Brain microvascular endothelial cell (primary cell): ENCODE measurements around the gene C20orf202.

Source experiments
- DNase-seq: peaks from one replicate; pipeline ENCODE4 v3.0.0-alpha.2; 2020
- H3K27ac ChIP-seq: fragments of 250-450 bp; sonication (Bioruptor Pico); 2 replicates; pipeline ENCODE4 v1.5.1; 2020; ENCODE audit warnings: mild to moderate bottlenecking, moderate library complexity
- H3K27me3 ChIP-seq: fragments of 250-450 bp; sonication (Bioruptor Pico); replicated peaks from 2 replicates; pipeline ENCODE4 v1.5.1; 2020; ENCODE audit warnings: mild to moderate bottlenecking
- H3K36me3 ChIP-seq: fragments of 250-450 bp; sonication (Bioruptor Pico); replicated peaks from 2 replicates; pipeline ENCODE4 v1.5.1; 2020; ENCODE audit warnings: mild to moderate bottlenecking
- H3K4me3 ChIP-seq: 2 replicates; pipeline ENCODE4 v1.5.1; 2011; ENCODE audit warnings: low read depth, mild to moderate bottlenecking, control low read depth, low read length, moderate library complexity
- CTCF ChIP-seq: IDR thresholded peaks from 2 replicates; pipeline ENCODE4 v1.5.1; 2011; ENCODE audit warnings: low read depth, mild to moderate bottlenecking, moderate library complexity, low read length, control low read depth, inconsistent platforms; ENCODE audit errors: missing control alignments
- in situ Hi-C: cut with HindIII; loops from 2 replicates; pipeline ENCODE4 v1.10.0; 2017; ENCODE audit warnings: low sequenced_read_pairs, low pct_ligation_motif_present

Gene C20orf202

GRCh38 chr20:1202762-1203504, at the start of gene C20orf202:
Gene C20orf202 (plus strand): TSS chr20:1203454. CDS start chr20:1203586, 132 bp downstream.
- DNase-seq, result no peak
- Histone ChIP-seq H3K27me3 (peaks cover 11% of the 10 kb centered on the region), H3K36me3 (no peaks in the 10 kb centered on the region), H3K4me3 (no peak within 1 kb of the TSS), H3K27ac (no peak within 1 kb of the TSS)
- TF ChIP-seq CTCF, result no peak
- in situ Hi-C loops, result no loop called here

DNA sequence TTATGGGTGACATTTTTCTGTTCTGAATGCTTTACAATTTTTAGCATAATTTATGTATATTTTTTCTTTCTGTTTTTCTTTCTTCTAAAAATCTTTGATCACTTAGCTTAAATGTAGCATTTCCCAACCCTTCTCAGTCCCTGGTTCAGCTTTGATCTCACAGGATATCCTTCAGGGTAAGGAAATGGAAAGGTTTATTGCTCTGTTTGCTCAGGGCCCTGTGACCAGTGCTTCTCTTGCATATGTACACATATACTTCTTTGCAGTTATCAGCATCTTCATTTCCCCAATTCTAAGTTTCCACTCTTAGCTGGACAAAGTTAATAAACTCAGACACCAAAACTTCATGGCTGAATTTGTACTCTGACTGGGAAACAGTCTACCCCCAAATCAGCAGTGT, 49.0 kb upstream of the C20orf202 start:
- H3K36me3 ChIP-seq, result no peaks in the 10 kb centered on the region
- no peak for DNase-seq
- TF ChIP-seq CTCF, result no peak
- in situ Hi-C loops, result no loop called here
- no peaks in the 10 kb centered on the region for H3K27me3 ChIP-seq
- H3K4me3 ChIP-seq, result no peak overlapping the region
- no peak overlapping the region for H3K27ac ChIP-seq

DNA sequence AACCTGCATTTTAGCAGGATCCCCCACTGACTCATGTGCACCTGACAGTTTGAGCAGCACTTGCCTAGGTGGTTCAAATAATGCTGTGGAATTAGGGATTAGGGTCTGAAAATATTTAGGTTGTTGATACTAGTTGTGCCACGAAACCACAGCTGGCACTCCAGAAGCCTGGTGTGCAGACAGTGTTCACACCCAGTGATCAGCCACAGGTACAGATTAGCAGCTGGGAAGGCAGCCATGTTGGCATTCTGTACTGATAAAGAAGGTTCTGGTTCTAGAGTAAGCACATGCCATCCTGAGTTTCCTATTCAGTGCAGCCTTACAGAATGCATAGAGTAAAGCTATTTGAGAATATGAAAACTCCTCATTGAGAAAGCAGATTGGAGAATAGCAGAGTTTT, 48.6 kb upstream of the C20orf202 start:
- Histone ChIP-seq H3K27me3 (no peaks in the 10 kb centered on the region), H3K36me3 (no peaks in the 10 kb centered on the region), H3K4me3 (no peak overlapping the region), H3K27ac (no peak overlapping the region)
- no peak for TF ChIP-seq CTCF
- in situ Hi-C loops, result no loop called here
- no peak for DNase-seq

DNA sequence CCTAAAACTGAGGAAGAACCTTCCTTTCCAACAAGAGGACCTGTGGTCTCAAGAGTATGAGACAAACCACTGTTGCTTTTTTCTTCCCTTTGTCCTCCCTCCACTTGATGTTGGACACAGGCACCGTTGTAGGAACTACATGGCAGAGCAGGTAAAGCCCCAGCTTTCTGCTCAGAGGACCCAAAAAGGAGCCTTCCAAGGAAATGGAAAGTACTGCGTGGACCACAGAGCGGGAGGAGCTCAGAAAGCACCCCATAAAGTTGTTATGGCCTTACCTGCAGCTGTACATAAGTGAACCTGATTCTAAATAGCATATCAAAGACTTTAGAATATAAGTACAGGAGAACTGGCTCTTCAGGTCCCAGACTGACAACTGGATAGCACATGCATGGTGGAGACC, 47.9 kb upstream of the C20orf202 start:
- Histone ChIP-seq H3K27ac (no peak overlapping the region), H3K27me3 (no peaks in the 10 kb centered on the region), H3K4me3 (no peak overlapping the region), H3K36me3 (no peaks in the 10 kb centered on the region)
- TF ChIP-seq CTCF, result no peak
- DNase-seq, result no peak
- in situ Hi-C loops, result no loop called here

DNA sequence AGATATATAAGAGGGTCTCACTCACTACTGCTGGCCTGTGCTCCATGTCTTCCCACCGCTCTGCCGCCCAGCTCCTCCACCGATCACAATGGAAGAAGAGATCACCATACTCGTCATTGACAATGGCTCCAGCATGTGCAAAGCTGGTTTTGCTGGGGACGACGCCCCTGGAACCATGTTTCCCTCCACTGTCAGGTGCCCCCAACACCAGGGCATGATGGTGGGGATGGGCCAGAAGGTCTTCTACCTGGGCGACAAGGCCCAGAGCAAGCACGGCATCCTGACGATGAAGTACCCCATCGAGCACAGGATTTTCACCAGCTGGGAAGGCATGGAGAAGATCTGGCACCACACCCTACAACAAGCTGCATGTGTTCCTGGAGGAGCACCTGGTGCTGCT, 42.8 kb upstream of the C20orf202 start:
- Histone ChIP-seq H3K27me3 (no peaks in the 10 kb centered on the region), H3K27ac (no peak overlapping the region), H3K36me3 (peaks cover 26% of the 10 kb centered on the region), H3K4me3 (no peak overlapping the region)
- DNase-seq, result no peak
- in situ Hi-C loops, result no loop called here
- no peak for TF ChIP-seq CTCF

DNA sequence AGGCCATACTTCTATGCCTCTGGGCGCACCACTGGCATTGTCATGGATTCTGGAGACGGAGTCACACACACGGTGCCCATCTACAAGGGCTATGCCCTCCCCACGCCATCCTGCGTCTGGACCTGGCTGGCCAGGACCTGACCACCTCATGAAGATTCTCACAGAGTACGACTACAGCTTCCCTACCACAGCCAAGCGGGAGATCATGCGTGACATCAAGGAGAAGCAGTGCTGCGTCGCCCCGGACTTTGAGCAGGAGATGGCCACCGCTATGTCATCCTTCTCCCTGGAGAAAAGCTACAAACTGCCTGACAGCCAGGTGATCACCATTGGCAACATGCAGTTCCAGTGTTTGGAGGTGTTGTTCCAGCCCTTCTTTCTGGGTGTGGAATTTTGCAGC, 42.3 kb upstream of the C20orf202 start:
- Histone ChIP-seq H3K36me3 (peaks cover 31% of the 10 kb centered on the region), H3K27me3 (no peaks in the 10 kb centered on the region), H3K27ac (no peak overlapping the region), H3K4me3 (no peak overlapping the region)
- in situ Hi-C loops, result no loop called here
- no peak for TF ChIP-seq CTCF
- DNase-seq, result no peak
